NCI-H146 (cell line): ENCODE measurements around the gene EEF1AKMT1.

Source experiments
- DNase-seq: peaks from one replicate; lab custom pipeline; 2025; lab: John Stamatoyannopoulos, UW

EEF1AKMT1 gene

DNA sequence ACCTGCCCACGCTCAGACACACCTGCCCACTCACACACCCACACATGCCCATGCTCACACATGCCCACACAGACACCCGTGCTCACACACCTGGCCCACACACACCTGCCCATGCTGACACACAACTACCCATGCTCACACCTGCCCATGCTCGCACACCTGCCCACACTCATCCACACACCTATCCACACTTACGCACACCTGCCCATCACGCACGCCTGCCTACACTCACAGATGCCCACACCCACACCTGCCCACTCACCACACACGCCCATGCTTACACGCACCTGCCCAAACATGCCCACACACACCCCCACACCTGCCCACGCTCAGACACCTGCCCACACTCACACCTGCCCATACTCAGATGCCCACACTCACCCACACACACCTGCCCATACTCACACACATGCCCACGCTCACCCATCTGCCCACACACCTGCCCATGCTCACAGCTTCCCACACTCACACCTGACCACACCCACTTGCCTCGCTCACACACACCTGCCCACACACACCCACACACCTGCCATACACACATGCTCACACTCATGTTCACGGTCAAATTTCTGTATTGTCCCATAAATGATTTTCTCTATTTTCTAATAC is 54.7 kb downstream of the EEF1AKMT1 start:
- no peak for DNase-seq

DNA sequence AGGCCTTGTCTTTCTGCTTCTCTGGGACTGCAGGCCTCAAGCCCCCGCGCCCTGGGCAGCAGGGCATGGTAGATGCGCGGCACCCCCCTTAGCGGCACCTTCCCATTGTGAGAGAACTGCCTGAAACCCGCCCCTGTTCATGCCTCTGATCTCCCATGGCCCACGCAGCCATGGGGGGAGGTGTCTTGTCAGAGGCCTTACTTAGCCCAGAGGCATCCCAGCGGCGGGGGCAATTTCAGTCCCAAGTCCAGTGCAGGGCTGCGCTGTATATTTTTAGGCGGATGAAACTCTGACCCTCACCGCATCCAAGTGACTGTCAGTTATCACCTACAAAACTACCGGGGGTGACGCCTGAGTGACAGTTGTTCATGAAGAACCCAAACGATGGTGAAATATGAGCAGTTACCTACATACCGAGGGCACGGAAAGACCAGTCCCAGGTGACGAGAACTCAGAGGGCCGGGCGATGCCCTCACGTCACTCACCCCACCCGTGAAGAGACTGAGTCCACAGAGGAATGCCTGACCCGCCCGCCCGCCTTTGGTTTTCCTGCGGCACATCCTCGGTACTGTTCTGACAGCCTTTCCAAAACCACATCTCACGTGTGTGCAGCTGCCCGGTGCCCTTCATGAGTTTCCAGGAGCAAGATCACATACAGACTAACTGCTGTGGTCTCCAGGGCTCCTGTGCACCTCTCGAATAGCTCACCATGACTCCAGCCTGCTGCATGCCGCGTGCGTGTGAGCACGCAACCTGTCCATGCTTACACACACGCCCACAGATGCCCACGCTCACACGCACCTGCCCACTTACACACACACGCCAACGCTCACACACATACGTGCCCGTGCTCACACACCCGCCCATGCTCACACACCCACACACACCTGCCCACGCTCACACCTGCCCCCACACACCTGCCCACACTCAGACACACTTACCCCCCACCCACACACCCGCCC is 55.9 kb downstream of the EEF1AKMT1 start:
- DNase-seq, result no peak

DNA sequence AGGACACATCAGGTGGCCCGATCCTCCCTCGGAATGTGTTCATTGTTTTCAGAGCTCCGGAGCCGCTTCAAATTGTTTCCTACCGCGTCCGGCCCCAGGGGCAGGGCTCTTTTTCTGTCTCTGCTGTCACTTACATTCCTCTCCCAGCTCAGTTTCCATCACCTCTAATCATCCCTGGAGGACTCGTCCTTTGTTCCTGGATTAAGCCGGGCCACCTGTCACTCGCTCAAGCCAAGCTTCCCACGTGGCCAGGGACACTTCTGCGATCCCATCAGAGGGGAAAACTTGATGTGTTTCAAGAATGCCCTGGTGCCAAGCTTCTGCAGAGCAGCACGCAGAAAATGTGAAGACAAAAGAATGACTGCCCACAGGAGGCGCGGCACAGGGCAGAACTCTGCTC is 56.8 kb downstream of the EEF1AKMT1 start:
- DNase-seq, result peak; percentile 46

DNA sequence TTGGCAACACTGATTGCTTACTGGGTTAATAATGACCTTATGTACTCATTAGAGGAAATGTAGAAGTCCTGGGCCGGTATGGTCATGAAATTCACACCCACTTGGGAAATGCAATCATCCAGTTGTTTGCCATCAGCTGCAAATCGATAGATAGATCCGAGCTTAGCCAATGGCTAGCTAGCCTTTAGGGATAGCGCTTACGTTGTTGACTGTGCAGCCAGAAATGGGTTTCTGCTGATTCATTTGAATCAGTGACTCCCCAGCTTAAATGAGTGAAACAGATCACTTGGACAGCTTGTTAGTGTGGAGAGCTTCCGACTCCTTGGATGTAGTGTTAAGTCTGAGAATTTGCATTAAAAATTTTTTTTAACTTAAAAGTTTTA is 58.4 kb downstream of the EEF1AKMT1 start:
- DNase-seq, result no peak

DNA sequence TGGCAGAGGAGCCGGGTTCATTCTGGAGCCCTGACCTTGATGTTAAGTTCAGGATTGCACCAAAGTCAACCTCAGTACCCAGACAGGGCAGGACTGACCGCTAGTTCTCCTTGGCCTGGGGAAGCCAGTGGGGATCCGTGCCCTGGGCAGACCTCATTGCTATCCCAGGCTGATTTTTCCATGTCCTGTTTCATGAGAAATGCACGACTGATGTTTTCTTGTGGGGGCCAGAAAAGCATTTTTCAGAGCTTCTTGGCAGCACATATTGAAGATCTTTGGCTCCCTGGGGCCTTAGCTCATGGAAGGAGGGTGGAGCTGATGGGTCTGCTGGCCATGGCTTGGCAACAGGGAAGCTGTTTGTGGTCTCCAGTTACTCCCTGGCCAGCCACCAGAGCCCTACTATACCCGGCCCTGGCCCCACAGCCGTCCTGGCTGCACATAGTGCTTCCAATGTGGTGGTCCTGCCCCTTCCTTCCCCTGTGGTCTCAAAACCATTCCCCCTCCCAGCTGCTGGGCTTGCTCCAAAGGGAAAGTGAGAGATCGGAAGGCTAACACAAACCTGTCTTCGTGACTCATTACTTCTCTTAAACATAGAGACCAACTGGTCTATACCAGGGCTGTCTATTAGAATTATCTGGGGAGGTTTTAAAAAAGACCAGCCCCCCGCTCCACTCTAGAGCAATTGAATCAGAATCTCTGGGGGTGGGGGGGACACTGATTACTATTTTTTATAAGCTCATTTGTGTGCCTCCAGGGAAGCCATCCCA is 59.0 kb downstream of the EEF1AKMT1 start:
- no peak for DNase-seq

DNA sequence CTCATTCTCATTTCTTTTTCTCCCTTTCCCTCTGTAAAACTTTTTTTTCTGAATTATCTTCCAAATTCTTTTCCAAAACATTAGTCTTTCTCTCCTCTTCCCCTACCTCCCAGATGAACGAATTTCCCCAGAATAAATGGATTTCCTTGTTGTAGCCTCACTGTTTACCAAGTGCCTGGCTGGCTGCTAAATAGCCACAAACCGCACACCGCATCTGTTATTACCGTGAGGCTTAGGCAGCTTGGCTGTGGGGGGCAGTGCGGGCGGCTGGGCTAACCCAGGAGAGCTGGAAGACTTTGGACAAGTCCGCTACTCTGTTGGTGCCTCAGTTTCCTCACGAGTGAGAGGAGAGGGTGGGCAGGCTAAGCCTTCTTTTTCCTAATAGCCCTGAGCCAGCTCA is 59.6 kb downstream of the EEF1AKMT1 start:
- no peak for DNase-seq

DNA sequence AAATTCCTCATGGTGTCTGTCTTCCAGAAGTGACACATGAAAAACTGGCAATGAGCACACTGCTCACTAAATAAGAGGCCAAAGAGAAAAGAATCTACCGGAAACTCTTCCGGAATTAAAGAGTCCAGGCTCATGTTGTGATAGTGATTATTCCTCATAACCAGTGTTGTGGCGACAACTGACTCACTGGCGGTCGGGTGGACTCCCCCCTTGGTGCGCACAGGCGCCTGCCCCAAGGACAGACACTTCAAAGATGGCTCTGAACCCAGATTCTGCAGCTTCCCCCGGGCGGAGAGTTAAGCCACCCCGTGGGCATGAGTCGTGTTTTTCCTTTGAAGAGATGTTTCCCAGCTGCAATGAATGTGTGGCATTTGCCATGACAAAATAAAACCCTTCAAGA is 60.0 kb downstream of the EEF1AKMT1 start:
- DNase-seq, result no peak

DNA sequence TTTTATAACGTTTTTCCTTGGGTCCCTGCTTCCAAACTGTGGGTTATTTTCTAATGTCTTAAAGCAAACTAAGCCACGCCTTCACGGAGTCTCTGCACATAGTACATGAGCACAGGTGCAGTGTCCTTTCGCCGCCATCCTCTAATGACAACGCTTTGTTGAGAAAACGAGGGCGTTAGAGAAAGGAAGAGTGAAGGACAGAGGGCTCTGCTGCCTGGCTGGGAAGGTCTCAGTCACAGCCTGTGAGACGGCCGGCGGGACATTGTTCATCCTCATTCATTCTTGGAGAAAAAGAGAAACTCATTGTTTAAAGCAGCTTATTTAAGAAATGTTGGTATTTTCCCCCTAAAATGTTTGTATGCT is 60.8 kb downstream of the EEF1AKMT1 start:
- peak; percentile 31 for DNase-seq

DNA sequence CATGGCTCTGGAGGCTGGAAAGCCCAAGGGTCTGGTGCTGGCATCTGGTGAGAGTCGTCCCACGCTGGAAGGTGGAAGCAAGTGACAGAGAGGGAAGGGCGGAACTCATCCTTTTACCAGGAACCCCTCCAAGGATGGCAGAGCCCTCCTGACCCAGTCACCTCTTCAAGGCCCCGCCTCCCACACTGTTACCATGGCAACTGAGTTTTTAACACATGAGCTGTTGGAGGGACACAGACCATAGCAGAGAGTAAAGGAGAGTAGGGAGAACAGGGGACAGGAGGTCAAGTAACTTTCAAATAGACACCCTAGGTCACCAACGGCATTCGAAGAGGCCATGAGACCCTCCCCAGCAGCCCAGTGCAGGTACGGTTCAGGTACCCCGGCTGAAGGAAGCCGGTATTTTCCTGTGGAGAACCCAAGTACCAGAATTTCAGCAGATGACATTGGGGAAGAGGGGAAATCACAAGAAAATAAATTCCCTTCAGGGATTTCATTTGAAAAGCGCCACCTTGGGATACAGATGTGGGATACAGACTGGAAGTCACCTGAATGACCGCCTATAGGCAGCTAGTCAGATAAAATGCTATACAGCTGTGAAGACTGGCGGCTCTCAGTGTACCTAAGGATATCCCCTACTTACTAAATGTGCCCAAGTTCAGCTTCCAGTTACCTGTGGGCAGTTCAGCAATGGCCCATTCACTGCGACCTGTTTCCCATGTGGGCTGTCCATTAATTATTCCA is 62.3 kb downstream of the EEF1AKMT1 start:
- DNase-seq, result no peak

DNA sequence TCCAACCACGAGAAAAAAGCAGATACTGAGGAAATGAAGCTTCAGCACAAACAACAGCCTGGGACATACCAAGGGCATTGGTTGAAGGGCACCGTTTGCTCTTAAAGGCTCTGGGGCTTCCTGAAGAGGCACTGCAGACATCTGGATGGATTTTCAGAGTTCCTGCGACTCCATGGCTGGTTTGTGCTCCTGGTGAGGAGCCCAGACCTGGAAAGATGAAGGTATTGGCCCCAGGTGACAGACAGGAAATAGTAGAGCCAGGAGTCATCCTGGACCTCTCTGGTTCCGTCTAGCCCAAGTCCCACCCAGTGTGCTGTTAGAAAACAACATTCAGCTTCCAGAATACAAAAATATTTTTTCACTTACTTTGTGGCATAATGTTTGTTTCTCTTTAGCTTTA is 64.0 kb downstream of the EEF1AKMT1 start:
- no peak for DNase-seq

DNA sequence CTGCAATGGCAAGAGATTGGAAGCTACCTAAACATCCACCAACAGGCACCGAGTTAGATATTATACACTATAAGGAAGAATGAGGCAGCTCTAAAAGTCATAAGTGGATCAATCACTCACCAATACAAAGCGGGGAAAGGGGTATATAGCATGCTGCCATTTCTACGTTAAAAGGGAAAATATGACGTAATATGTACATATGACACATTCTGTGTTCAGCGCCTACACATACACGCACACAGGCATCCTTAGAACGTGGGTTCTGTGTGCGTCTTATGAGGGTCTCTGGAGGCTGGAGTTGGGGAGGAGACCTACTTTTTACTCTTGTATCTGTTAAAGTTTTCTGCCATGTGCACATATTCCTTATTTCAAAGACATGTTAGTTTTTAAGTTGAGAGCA is 64.4 kb downstream of the EEF1AKMT1 start:
- no peak for DNase-seq

DNA sequence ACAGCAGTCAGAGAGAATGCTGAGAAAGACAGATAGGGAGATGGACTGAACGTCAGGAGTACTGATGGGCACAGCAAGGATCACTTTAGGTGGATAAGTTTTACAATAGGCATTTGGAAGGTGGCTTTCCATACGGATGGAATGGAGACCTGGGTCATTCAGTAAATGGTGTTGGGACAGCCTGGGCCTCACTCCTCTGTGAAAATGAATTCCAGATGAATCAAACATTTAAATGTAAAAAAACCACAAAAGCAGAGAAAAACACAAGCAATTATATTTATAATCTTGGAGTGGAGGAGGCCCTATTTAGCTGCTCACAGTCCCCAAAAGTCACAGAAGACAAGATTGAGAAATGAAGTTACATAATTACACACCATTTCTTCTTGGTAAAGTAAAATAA is 65.5 kb downstream of the EEF1AKMT1 start:
- no peak for DNase-seq

DNA sequence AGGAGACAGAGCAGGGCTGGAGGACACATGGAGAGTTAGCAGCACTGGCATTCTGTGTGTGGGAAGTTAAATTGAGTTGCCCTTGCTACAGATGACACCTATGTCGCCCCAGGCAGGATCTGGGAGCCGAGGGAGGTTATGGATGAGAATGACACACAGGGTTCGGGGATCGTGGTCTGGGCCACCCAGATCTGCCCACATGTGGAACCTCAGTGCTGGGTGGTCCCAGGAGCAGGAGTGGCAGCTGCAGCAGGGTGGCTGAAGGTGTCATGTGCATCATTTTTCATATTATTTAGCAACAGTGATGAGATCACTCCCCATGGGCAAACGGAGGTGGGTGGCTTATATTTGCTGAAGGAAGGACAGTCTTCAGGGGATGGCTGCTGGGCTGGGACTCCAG is 67.1 kb downstream of the EEF1AKMT1 start:
- no peak for DNase-seq

DNA sequence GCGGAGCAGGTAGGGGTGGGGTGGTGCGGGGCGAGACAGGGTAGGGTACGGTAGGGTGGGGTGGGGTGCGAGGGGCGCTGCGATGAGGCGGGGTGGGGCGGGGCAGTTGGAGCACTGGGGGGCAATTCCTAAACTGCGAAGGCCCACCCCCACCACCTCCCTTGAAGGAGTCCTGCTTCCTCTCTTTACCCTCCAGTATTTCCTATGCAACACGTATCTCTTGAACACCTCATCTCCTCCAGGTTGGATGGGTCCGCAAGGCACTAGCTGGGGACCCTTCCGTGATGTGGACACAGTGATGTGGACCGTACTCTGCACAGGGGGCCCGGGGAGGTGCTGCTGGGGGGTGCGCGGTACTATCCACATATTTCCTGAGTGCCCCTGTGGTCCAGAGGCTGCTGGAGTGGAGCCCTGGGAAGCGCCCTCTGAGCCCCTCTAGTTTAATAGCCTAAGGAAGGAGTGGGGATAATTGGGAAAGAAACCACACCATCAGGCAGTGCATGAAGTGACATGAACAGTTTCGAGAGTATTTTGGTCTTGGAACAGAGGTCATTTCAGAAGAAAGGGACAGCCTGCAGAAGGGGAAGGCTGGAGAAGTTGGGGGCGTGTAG is 69.2 kb downstream of the EEF1AKMT1 start:
- no peak for DNase-seq

DNA sequence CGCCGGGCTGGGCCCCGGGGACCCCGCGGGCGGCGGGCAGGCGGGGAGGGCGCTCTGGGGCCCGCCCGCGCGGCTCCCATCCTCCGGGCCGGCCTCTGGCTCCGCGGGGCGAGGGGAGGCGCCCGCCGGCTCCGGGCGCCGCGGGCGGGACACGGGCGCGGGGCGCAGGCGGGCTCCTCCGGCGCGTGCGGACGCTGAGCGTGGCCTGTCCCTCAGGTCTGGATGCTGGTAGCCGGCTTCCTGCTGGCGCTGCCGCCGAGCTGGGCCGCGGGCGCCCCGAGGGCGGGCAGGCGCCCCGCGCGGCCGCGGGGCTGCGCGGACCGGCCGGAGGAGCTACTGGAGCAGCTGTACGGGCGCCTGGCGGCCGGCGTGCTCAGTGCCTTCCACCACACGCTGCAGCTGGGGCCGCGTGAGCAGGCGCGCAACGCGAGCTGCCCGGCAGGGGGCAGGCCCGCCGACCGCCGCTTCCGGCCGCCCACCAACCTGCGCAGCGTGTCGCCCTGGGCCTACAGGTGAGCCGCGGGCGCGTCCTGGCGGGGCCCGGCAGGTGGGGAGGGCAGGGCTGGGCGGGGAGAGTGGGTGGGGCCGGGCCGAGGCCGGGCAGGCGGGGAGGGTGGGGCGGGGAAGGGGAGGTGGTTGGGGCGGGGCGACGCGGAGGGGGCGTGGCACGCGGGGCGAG is 69.8 kb downstream of the EEF1AKMT1 start:
- DNase-seq, result peak; percentile 91

DNA sequence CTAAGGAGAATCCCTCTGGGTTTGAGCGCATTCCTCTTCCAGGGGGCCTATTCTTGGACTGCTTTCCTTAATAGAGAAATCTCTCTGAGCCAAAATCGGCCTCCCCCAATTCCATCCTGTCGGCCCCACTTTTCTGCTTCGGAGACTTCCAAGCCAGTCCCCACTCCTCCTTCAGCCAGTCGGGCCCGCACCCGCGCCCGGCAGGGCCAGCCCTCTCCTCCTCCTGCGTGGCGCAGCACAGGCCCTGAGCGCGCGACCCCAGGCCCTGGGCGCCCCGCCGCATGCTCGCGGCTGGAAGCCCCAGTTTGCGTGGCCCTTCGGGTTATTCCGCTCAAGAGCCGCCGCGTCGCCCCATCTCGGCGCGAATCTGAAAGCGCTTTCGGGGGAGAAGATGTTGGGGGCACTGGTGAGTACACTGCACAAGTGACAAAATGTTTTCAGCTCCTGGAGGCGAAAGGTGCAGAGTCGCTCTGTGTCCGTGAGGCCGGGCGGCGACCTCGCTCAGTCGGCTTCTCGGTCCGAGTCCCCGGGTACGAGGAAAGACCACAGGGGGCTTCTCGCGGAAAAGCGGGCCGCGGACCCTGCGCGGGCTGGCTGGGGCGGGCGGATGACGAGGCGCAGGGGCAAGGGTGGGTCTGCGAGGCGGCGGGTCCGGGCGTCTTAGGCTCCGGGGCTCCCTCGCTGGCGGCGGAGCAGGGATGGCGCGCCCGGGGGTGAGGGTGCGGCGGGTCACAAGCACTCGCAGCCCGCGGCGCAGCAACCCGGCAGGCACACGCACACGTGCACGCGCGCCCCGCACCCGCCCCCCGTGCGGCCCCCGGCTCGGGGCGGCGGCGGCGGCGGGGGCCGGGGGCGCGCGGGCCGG is 70.6 kb downstream of the EEF1AKMT1 start, which contains the start of gene IL17D:
TSS of gene IL17D (plus strand) at position 785 of the 865 bp plus-strand sequence. CDS start 303 bp downstream, outside the sequence.
- DNase-seq, result peak; percentile 41

DNA sequence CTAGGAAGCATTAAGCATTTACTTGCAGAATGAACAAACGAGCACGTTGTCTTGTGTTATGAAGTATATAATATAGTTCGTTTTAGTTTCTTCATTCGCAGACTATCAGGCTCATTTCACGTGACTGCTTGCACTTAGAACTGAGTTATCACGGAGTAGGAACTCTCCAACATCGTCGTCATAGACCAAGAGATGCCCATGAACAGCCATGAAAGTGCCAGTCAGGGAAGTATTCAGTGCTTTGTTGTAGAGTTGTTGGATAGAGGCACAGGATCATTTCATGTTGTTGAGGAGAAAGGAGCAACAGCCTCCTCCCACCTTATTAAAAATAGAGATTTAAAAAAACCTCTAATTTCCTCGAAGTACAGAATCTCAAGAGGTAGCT is 71.2 kb downstream of the EEF1AKMT1 start:
- DNase-seq, result no peak

DNA sequence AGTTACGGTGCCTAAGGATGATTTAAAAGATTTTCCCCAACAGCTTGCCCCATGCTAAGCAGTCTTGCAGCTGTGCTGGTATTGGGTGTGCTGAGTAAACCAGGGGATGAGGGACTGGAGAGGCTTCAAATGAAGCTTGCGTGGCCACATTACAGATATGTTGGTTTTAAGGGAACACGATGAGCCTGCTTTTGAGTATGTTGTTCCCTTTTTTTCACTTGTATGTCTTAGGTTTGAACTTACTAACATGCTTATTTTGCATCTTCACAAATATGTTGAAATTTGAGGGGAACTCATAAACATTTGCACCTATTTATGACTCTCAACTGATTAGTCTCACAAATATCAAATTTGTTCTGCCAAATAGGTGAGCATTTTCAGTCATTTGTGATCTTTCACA is 72.3 kb downstream of the EEF1AKMT1 start:
- no peak for DNase-seq

DNA sequence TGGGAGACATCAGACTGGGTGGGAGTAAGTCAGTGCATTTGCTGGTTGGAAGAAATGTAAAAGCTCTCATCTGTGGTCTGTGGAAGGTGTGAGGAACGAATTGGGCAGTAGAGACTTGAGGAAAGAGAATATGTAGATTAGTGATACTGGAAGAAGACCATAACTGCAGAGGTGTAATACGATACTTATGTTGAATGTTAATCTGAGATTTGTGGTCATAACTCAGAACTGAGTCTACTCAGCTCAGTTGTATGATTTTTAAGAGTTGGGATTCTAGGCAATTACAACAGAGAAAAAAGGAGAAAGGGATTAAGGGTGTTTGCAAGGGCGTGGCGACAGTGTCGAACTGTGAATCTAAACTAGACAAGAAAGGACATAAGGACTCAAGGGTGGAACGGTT is 73.5 kb downstream of the EEF1AKMT1 start:
- no peak for DNase-seq

DNA sequence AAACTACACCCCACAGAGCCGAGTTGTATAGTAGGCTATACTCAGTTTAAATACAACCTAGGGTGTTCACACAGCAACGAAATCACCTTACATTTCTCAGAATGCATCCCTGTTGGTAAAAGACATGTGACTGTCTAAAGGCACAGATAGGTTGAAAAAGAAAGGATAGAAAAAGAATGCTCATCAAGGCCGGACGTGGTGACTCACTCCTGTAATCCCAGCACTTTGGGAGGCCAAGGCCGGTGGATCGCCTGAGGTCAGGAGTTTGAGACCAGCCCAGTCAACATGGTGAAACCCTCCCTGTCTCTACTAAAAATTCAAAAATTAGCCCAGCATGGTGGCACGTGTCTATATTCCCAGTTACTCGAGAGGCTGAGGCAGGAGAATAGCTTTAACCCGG is 74.0 kb downstream of the EEF1AKMT1 start:
- no peak for DNase-seq
